GM18909 (cell line): ENCODE results near the gene VDAC1.
"Not testable (repeated sequence)": the region's sequence is repeated elsewhere in the genome, so short reads cannot be mapped to it uniquely, and the experiment has no call there.

Experiments used
- ATAC-seq: cut with Tn5 transposase; IDR thresholded peaks from one replicate; pipeline ENCODE4 v1.9.1; 2021; ENCODE audit warnings: mild to moderate bottlenecking; ENCODE audit not compliant: unreplicated experiment, poor library complexity

The VDAC1 gene

GRCh38 chr5:134004626-134005416 lies at the start of gene VDAC1:
Gene VDAC1, minus strand, starts transcription at chr5:134004975. Its CDS starts 11,963 bp downstream, at chr5:133993012.
- ATAC-seq, result peak; percentile 80

- ATAC-seq, result no peak
These were observed 49.1 kb upstream of the VDAC1 start for GRCh38 chr5:134053840-134054338.

- ATAC-seq, result no peak
These were observed 48.6 kb upstream of the VDAC1 start for GRCh38 chr5:134053314-134053839.

GRCh38 chr5:134051305-134051704 lies 46.5 kb upstream of the VDAC1 start:
- ATAC-seq, result no peak

GRCh38 chr5:134048864-134049263 lies 44.1 kb upstream of the VDAC1 start:
- no peak for ATAC-seq

GRCh38 chr5:134047687-134048056 lies 42.9 kb upstream of the VDAC1 start:
- ATAC-seq, result no peak

- ATAC-seq, result no peak
These were observed 42.3 kb upstream of the VDAC1 start for GRCh38 chr5:134046801-134047686.

- no peak for ATAC-seq
These were observed 41.6 kb upstream of the VDAC1 start for GRCh38 chr5:134046330-134046729.

GRCh38 chr5:134043793-134044792 lies 39.3 kb upstream of the VDAC1 start:
- no peak for ATAC-seq

- peak; percentile 66 for ATAC-seq
These were observed 37.0 kb upstream of the VDAC1 start for GRCh38 chr5:134041570-134042411.

- no peak for ATAC-seq
These were observed 33.4 kb upstream of the VDAC1 start for GRCh38 chr5:134038138-134038537.

- no peak for ATAC-seq
These were observed 32.4 kb upstream of the VDAC1 start for GRCh38 chr5:134037160-134037559.

- ATAC-seq, result no peak
These were observed 29.6 kb upstream of the VDAC1 start for GRCh38 chr5:134034326-134034725.

GRCh38 chr5:134030303-134030964 lies 25.7 kb upstream of the VDAC1 start:
- not testable (repeated sequence) for ATAC-seq

GRCh38 chr5:134029156-134029555 lies 24.4 kb upstream of the VDAC1 start:
- no peak for ATAC-seq

- no peak for ATAC-seq
These were observed 23.7 kb upstream of the VDAC1 start for GRCh38 chr5:134028496-134028895.

- ATAC-seq, result no peak
These were observed 22.5 kb upstream of the VDAC1 start for GRCh38 chr5:134027288-134027615.

GRCh38 chr5:134026521-134027287 lies 21.9 kb upstream of the VDAC1 start:
- peak; percentile 80 for ATAC-seq
